HepG2 (cell line): Measurements from ENCODE around the gene EFNA4. TPM values are rescaled to one million over a fixed set of nuclear protein-coding genes. Genes with fewer than 3 reads are reported as not detected.
A peak's percentile ranks its signal among the peaks of the same experiment; 100 is the strongest.

Source experiments
- AKAP8 ChIP-seq: sonication (generic); formaldehyde crosslinking; IDR thresholded peaks from 2 replicates; pipeline ENCODE4 v1.5.1; 2020; ENCODE audit warnings: mild to moderate bottlenecking, missing genetic modification reagents
- ARHGAP35 ChIP-seq: sonication (generic); formaldehyde crosslinking; IDR thresholded peaks from 2 replicates; pipeline ENCODE4 v1.9.0; 2022; ENCODE audit warnings: mild to moderate bottlenecking, inconsistent platforms, moderate library complexity, missing genetic modification reagents, borderline replicate concordance
- ATRX ChIP-seq: sonication (generic); formaldehyde crosslinking; IDR thresholded peaks from 2 replicates; pipeline ENCODE4 v1.4.0; 2020; ENCODE audit warnings: missing genetic modification reagents, borderline replicate concordance
- BCLAF1 ChIP-seq: fragments of 450-650 bp; IDR thresholded peaks from 2 replicates; pipeline ENCODE4 v1.6.1; 2017; ENCODE audit warnings: mild to moderate bottlenecking
- CBX1 ChIP-seq: IDR thresholded peaks from one replicate; pipeline ENCODE4 v1.6.1; 2016; ENCODE audit warnings: antibody characterized with exemption, low read depth
- GATA4 ChIP-seq: sonication (generic); IDR thresholded peaks from 2 replicates; pipeline ENCODE4 v1.6.1; 2016; ENCODE audit warnings: antibody characterized with exemption, low read depth, borderline replicate concordance
- HDAC1 ChIP-seq: sonication (generic); formaldehyde crosslinking; IDR thresholded peaks from 2 replicates; pipeline ENCODE4 v1.5.1; 2020; ENCODE audit warnings: mild to moderate bottlenecking, missing genetic modification reagents
- HDAC6 ChIP-seq: fragments of 200-600 bp; sonication (generic); IDR thresholded peaks from 2 replicates; pipeline ENCODE4 v1.7.0; 2017; ENCODE audit warnings: mild to moderate bottlenecking, antibody characterized with exemption, low read length, low read depth
- ISX ChIP-seq: sonication (generic); formaldehyde crosslinking; conservative IDR thresholded peaks from 2 replicates; pipeline ENCODE4 v1.5.0; 2020; ENCODE audit warnings: missing genetic modification reagents
- KDM6A ChIP-seq: IDR thresholded peaks from 2 replicates; pipeline ENCODE4 v1.6.1; 2016; ENCODE audit warnings: low read depth
- MAZ ChIP-seq, 2 experiments: sonication (generic) in 1 of 2; formaldehyde crosslinking in 1 of 2; IDR thresholded peaks; 2 replicates each; pipeline versions ENCODE4 v1.5.0 to v1.6.1; 2012 to 2020; ENCODE audit warnings: low read depth in 2 of 2, mild to moderate bottlenecking in 2 of 2, borderline replicate concordance in 1 of 2, improper control_type of control experiment in 1 of 2, low read length in 1 of 2, missing genetic modification reagents in 1 of 2, moderate library complexity in 1 of 2
- MED13 ChIP-seq: sonication (generic); formaldehyde crosslinking; IDR thresholded peaks from 2 replicates; pipeline ENCODE4 v1.5.0; 2020; ENCODE audit warnings: missing genetic modification reagents
- TEAD2 ChIP-seq: sonication (generic); formaldehyde crosslinking; IDR thresholded peaks from 2 replicates; pipeline ENCODE4 v1.9.0; 2021; ENCODE audit warnings: missing genetic modification reagents
- ZFP37 ChIP-seq: sonication (generic); formaldehyde crosslinking; IDR thresholded peaks from 2 replicates; pipeline ENCODE4 v1.4.0; 2020; ENCODE audit warnings: missing genetic modification reagents, borderline replicate concordance
- ZNF160 ChIP-seq: sonication (generic); formaldehyde crosslinking; IDR thresholded peaks from 2 replicates; pipeline ENCODE4 v1.8.0; 2022; ENCODE audit warnings: mild to moderate bottlenecking, inconsistent platforms, missing genetic modification reagents
- ZNF431 ChIP-seq: sonication (generic); formaldehyde crosslinking; IDR thresholded peaks from 2 replicates; pipeline ENCODE4 v1.9.0; 2022; ENCODE audit warnings: missing genetic modification reagents, low read depth, mild to moderate bottlenecking, borderline replicate concordance
- ZNF432 ChIP-seq: sonication (generic); formaldehyde crosslinking; IDR thresholded peaks from 2 replicates; pipeline ENCODE4 v1.5.0; 2020; ENCODE audit warnings: missing genetic modification reagents, mild to moderate bottlenecking, borderline replicate concordance
- ZNF510 ChIP-seq: sonication (generic); formaldehyde crosslinking; IDR thresholded peaks from 2 replicates; pipeline ENCODE4 v1.4.0; 2020; ENCODE audit warnings: low read depth, mild to moderate bottlenecking, missing genetic modification reagents
- ZNF607 ChIP-seq: sonication (generic); formaldehyde crosslinking; IDR thresholded peaks from 2 replicates; pipeline ENCODE4 v1.5.1; 2020; ENCODE audit warnings: missing genetic modification reagents, mild to moderate bottlenecking, borderline replicate concordance
- ZNF776 ChIP-seq: sonication (generic); formaldehyde crosslinking; IDR thresholded peaks from 2 replicates; pipeline ENCODE4 v1.4.0; 2020; ENCODE audit warnings: mild to moderate bottlenecking, missing genetic modification reagents
- ZSCAN21 ChIP-seq: sonication (generic); formaldehyde crosslinking; IDR thresholded peaks from 2 replicates; pipeline ENCODE4 v1.8.0; 2022; ENCODE audit warnings: mild to moderate bottlenecking, missing genetic modification reagents, moderate library complexity, borderline replicate concordance
- polyA plus RNA-seq, 8 experiments: library from polyadenylated mRNA; depleted of rRNA in 3 of 8; stranded (reverse) in 7 of 8; unstranded in 1 of 8; fragments of >200 nt; fragmentation: Illumina TruSeq in 4 of 8; extraction: Trizol in 4 of 8; gene quantifications; 2 replicates each; pipeline versions ENCODE4 v1.2.1 to v1.2.3, GENCODE V29; 2011 to 2016; ENCODE audit warnings: low read depth in 4 of 8, missing spikeins in 1 of 8, mixed read lengths in 1 of 8; ENCODE audit not compliant: insufficient read depth in 1 of 8
- total RNA-seq, 5 experiments: library from RNA; depleted of rRNA; stranded (reverse); fragments of >200 nt; fragmentation: Illumina TruSeq; extraction: Trizol; gene quantifications; 2 replicates each; pipeline ENCODE4 v1.2.3, GENCODE V29; 2016; ENCODE audit warnings: low read depth in 1 of 5
- TF ChIP-seq, protein P1 (sequence below): sonication (generic); formaldehyde crosslinking; IDR thresholded peaks from 2 replicates; pipeline ENCODE4 v1.9.0; 2021; ENCODE audit warnings: missing genetic modification reagents, borderline replicate concordance
- TF ChIP-seq, protein P2 (sequence below): sonication (generic); formaldehyde crosslinking; IDR thresholded peaks from 2 replicates; pipeline ENCODE4 v1.9.0; 2021; ENCODE audit warnings: missing genetic modification reagents, borderline replicate concordance

Gene EFNA4
- total and polyA plus RNA-seq, 2 of the 13 experiments (the other 11 are each of a cell fraction or from before 2014, with no cell fraction given), result 12.0 to 17.2 TPM

DNA sequence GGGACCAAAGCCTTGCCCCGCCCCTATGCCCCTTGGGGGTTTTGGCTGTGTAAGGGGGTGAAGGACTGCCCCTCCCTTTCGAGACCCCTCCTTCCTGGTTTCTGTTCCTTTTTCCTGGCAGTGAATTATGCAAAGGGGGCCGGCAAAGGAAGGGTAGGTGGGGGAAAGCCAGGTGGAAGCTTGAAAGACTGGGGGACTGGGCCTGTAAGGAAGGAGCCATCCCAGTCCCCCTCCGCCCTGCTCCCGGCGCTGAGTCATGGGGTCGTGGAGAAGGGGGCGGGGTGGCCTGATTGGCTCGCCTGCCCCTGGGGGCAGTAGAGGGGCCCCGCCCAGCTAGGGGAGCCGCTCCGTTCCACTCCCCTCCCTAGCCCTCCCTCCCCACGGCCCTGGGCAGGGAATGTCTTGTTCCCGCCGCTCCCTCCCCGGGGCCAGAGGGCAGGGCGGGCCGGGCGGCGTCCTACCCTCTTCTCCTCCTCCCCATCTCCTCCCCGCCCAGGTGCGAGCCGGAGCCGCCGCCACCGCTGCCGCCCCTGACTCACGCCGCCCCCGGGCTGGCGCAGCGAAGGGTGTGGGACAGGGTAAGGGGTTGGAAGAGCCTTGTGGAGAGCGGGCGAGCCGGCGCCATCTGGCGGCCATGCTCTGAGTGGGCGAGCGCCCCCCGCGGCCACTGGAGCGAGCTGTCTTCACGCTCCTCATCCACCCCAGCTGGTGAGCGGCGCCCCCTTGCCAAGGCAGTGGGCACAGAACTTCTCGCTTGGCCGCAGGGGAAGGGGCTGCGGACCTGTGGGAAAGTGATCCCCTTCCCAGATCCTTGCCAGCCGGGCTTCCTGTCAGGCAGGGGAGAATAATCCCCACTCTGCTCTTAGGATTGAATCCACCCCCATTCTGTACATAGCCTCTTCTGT is 46.2 kb upstream of the EFNA4 start (continued):
- TF ChIP-seq HDAC1 (peak; percentile 88), ZNF776 (CRISPR knock-in tag) (peak; percentile 86), TEAD2 (CRISPR knock-in tag) (no peak), ZSCAN21 (CRISPR knock-in tag) (peak; percentile 83), MED13 (CRISPR knock-in tag) (peak; percentile 68; the same call in 1 of the 2 replicates), HDAC6 (no peak), AKAP8 (CRISPR knock-in tag) (peak; percentile 97), ZNF510 (no peak), ATRX (no peak), BCLAF1 (no peak), KDM6A (CRISPR knock-in tag) (no peak), ZNF431 (CRISPR knock-in tag) (peak; percentile 69; the same call in 1 of the 2 replicates), ZNF607 (CRISPR knock-in tag) (peak; percentile 44; the same call in 1 of the 2 replicates), ISX (no peak), MAZ (IDR thresholded peaks at IDR 0.05; ENCODE audit: borderline replicate concordance, low read depth, low read length) (peak; percentile 93), MAZ (CRISPR knock-in tag; IDR thresholded peaks at IDR 0.05; ENCODE audit: low read depth) (peak; percentile 99), CBX1 (peak; percentile 89), ZNF432 (CRISPR knock-in tag) (no peak), GATA4 (no peak), ZNF160 (CRISPR knock-in tag) (no peak; the same call in 1 of the 2 replicates), ZFP37 (CRISPR knock-in tag) (peak; percentile 32; the same call in 1 of the 2 replicates), ARHGAP35 (CRISPR knock-in tag) (peak; percentile 46; the same call in 1 of the 2 replicates)
- TF ChIP-seq, protein P1, sequence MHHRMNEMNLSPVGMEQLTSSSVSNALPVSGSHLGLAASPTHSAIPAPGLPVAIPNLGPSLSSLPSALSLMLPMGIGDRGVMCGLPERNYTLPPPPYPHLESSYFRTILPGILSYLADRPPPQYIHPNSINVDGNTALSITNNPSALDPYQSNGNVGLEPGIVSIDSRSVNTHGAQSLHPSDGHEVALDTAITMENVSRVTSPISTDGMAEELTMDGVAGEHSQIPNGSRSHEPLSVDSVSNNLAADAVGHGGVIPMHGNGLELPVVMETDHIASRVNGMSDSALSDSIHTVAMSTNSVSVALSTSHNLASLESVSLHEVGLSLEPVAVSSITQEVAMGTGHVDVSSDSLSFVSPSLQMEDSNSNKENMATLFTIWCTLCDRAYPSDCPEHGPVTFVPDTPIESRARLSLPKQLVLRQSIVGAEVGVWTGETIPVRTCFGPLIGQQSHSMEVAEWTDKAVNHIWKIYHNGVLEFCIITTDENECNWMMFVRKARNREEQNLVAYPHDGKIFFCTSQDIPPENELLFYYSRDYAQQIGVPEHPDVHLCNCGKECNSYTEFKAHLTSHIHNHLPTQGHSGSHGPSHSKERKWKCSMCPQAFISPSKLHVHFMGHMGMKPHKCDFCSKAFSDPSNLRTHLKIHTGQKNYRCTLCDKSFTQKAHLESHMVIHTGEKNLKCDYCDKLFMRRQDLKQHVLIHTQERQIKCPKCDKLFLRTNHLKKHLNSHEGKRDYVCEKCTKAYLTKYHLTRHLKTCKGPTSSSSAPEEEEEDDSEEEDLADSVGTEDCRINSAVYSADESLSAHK (CRISPR knock-in tag), result no peak
- TF ChIP-seq, protein P2, sequence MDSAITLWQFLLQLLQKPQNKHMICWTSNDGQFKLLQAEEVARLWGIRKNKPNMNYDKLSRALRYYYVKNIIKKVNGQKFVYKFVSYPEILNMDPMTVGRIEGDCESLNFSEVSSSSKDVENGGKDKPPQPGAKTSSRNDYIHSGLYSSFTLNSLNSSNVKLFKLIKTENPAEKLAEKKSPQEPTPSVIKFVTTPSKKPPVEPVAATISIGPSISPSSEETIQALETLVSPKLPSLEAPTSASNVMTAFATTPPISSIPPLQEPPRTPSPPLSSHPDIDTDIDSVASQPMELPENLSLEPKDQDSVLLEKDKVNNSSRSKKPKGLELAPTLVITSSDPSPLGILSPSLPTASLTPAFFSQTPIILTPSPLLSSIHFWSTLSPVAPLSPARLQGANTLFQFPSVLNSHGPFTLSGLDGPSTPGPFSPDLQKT (CRISPR knock-in tag), result no peak
